ENCODE data around the gene PRSS56. TPM values are rescaled to one million over a fixed set of nuclear protein-coding genes. Genes with fewer than 3 reads are reported as not detected.

Gene PRSS56
- total RNA-seq, 1 experiment from 2014 or later, result 0.18 TPM

- no peak overlapping the region for H3K4me3 ChIP-seq (ENCODE audit: low read depth in 2 of 2, low read length in 2 of 2)
- TF ChIP-seq POLR2AphosphoS5 (IDR thresholded peaks at IDR 0.05; ENCODE audit: low read depth, low read length) (no peak), REST (IDR thresholded peaks at IDR 0.05; ENCODE audit: insufficient read depth in 1 of 2, low read depth in 2 of 2, low read length in 1 of 2) (no peak), SIN3A (IDR thresholded peaks at IDR 0.05; ENCODE audit: borderline replicate concordance, insufficient read depth, low read depth, low read length) (no peak), TCF7L2 (IDR thresholded peaks at IDR 0.05; ENCODE audit: low read depth, low read length) (no peak), CTCF (IDR thresholded peaks at IDR 0.05) (no peak)
- no peaks in the 10 kb centered on the region for H3K4me1 ChIP-seq (ENCODE audit: control insufficient read depth, insufficient read depth, low read length)
- intact Hi-C loops (cut with micrococcal nuclease; ENCODE audit: unreplicated experiment) (no loop called here), in situ Hi-C loops (cut with HindIII; ENCODE audit: low pct_unique_long_range_greater_than_20kb, low sequenced_read_pairs) (no loop called here)
- ATAC-seq (no peak), DNase-seq (ENCODE audit: low read depth, low spot score) (no peak)
- POLR2A ChIA-PET, result interaction anchor here (0.6 kb wide), 1 partner anchor 26 kb away, joined by 4 read pairs; no protein-coding TSS in a partner anchor
- H3K27ac ChIP-seq (ENCODE audit: low read length), result no peak overlapping the region
- H3K9me3 ChIP-seq (ENCODE audit: control insufficient read depth, insufficient read depth, low read depth, low read length), result no peaks in the 10 kb centered on the region; the same call in 1 of the 2 replicates
- no peaks in the 10 kb centered on the region for H3K36me3 ChIP-seq (ENCODE audit: control insufficient read depth, insufficient read depth, low read length)
- CTCF ChIA-PET, result no interaction called here
- no peaks in the 10 kb centered on the region for H3K27me3 ChIP-seq (ENCODE audit: control insufficient read depth, insufficient read depth, low read length)
- BruUV-seq (replicated peaks), result no TSS peak
Observed at GRCh38 chr2:232537079-232537478, 16.9 kb downstream of the PRSS56 start.

GRCh38 chr2:232537499-232537898, 17.3 kb downstream of the PRSS56 start:
- no peaks in the 10 kb centered on the region; the same call in 1 of the 2 replicates for H3K9me3 ChIP-seq (ENCODE audit: control insufficient read depth, insufficient read depth, low read depth, low read length)
- H3K27ac ChIP-seq (ENCODE audit: low read length), result no peak overlapping the region
- intact Hi-C loops (cut with micrococcal nuclease; ENCODE audit: unreplicated experiment), result no loop called here
- H3K4me3 ChIP-seq (ENCODE audit: low read depth in 2 of 2, low read length in 2 of 2), result no peak overlapping the region
- H3K4me1 ChIP-seq (ENCODE audit: control insufficient read depth, insufficient read depth, low read length), result no peaks in the 10 kb centered on the region
- no peaks in the 10 kb centered on the region for H3K27me3 ChIP-seq (ENCODE audit: control insufficient read depth, insufficient read depth, low read length)
- DNase-seq (ENCODE audit: low read depth, low spot score), result no peak
- in situ Hi-C loops (cut with HindIII; ENCODE audit: low pct_unique_long_range_greater_than_20kb, low sequenced_read_pairs), result no loop called here
- TF ChIP-seq TCF7L2 (IDR thresholded peaks at IDR 0.05; ENCODE audit: low read depth, low read length) (no peak), SIN3A (IDR thresholded peaks at IDR 0.05; ENCODE audit: borderline replicate concordance, insufficient read depth, low read depth, low read length) (no peak), REST (IDR thresholded peaks at IDR 0.05; ENCODE audit: insufficient read depth in 1 of 2, low read depth in 2 of 2, low read length in 1 of 2) (no peak)
- ChIA-PET POLR2A (no interaction called here), CTCF (no interaction called here)
- no peak for ATAC-seq
- H3K36me3 ChIP-seq (ENCODE audit: control insufficient read depth, insufficient read depth, low read length), result no peaks in the 10 kb centered on the region
- no TSS peak for BruUV-seq (replicated peaks)
